HepG2 (cell line): ENCODE measurements around the gene PLXNB2. TPM values are rescaled to one million over a fixed set of nuclear protein-coding genes. Genes with fewer than 3 reads are reported as not detected.

ENCODE experiments used
- ATF5 ChIP-seq: sonication (generic); formaldehyde crosslinking; IDR thresholded peaks from 2 replicates; pipeline ENCODE4 v1.4.0; 2020; ENCODE audit warnings: mild to moderate bottlenecking, low read depth, missing genetic modification reagents
- BRD4 ChIP-seq: sonication (generic); formaldehyde crosslinking; IDR thresholded peaks from 2 replicates; pipeline ENCODE4 v1.4.0; 2020; ENCODE audit warnings: missing genetic modification reagents
- CBFB ChIP-seq: sonication (generic); formaldehyde crosslinking; IDR thresholded peaks from 2 replicates; pipeline ENCODE4 v1.4.0; 2020; ENCODE audit warnings: missing genetic modification reagents
- GATA4 ChIP-seq: sonication (generic); IDR thresholded peaks from 2 replicates; pipeline ENCODE4 v1.6.1; 2016; ENCODE audit warnings: antibody characterized with exemption, low read depth, borderline replicate concordance
- ISX ChIP-seq: sonication (generic); formaldehyde crosslinking; conservative IDR thresholded peaks from 2 replicates; pipeline ENCODE4 v1.5.0; 2020; ENCODE audit warnings: missing genetic modification reagents
- JARID2 ChIP-seq: sonication (generic); formaldehyde crosslinking; IDR thresholded peaks from 2 replicates; pipeline ENCODE4 v1.8.1; 2023; ENCODE audit warnings: missing genetic modification reagents, inconsistent platforms; ENCODE audit not compliant: insufficient replicate concordance
- MEIS2 ChIP-seq: sonication (generic); formaldehyde crosslinking; IDR thresholded peaks from 2 replicates; pipeline ENCODE4 v1.9.0; 2021; ENCODE audit warnings: mild to moderate bottlenecking, missing genetic modification reagents
- MLXIP ChIP-seq: sonication (generic); formaldehyde crosslinking; IDR thresholded peaks from 2 replicates; pipeline ENCODE4 v1.9.0; 2021; ENCODE audit warnings: missing genetic modification reagents, borderline replicate concordance
- PHF20 ChIP-seq: sonication (generic); formaldehyde crosslinking; IDR thresholded peaks from 2 replicates; pipeline ENCODE4 v1.5.0; 2020; ENCODE audit warnings: mild to moderate bottlenecking, missing genetic modification reagents
- ZBTB14 ChIP-seq: sonication (generic); formaldehyde crosslinking; IDR thresholded peaks from 2 replicates; pipeline ENCODE4 v1.4.0; 2020; ENCODE audit warnings: missing genetic modification reagents
- ZFAT ChIP-seq: sonication (generic); formaldehyde crosslinking; conservative IDR thresholded peaks from 2 replicates; pipeline ENCODE4 v1.8.1; 2023; ENCODE audit warnings: missing genetic modification reagents, inconsistent platforms
- ZNF205 ChIP-seq: IDR thresholded peaks from 2 replicates; pipeline ENCODE4 v1.6.1; 2018; ENCODE audit warnings: missing biosample characterization, missing genetic modification reagents
- ZNF234 ChIP-seq: sonication (generic); formaldehyde crosslinking; conservative IDR thresholded peaks from 2 replicates; pipeline ENCODE4 v1.5.1; 2020; ENCODE audit warnings: mild to moderate bottlenecking, missing genetic modification reagents
- ZNF3 ChIP-seq: IDR thresholded peaks from 2 replicates; pipeline ENCODE4 v1.7.0; 2017; ENCODE audit warnings: inconsistent platforms
- ZNF878 ChIP-seq: sonication (generic); formaldehyde crosslinking; IDR thresholded peaks from 2 replicates; pipeline ENCODE4 v1.8.1; 2023; ENCODE audit warnings: mild to moderate bottlenecking, missing genetic modification reagents, moderate library complexity
- polyA plus RNA-seq, 8 experiments: library from polyadenylated mRNA; depleted of rRNA in 3 of 8; stranded (reverse) in 7 of 8; unstranded in 1 of 8; fragments of >200 nt; fragmentation: Illumina TruSeq in 4 of 8; extraction: Trizol in 4 of 8; gene quantifications; 2 replicates each; pipeline versions ENCODE4 v1.2.1 to v1.2.3, GENCODE V29; 2011 to 2016; ENCODE audit warnings: low read depth in 4 of 8, missing spikeins in 1 of 8, mixed read lengths in 1 of 8; ENCODE audit not compliant: insufficient read depth in 1 of 8
- total RNA-seq, 5 experiments: library from RNA; depleted of rRNA; stranded (reverse); fragments of >200 nt; fragmentation: Illumina TruSeq; extraction: Trizol; gene quantifications; 2 replicates each; pipeline ENCODE4 v1.2.3, GENCODE V29; 2016; ENCODE audit warnings: low read depth in 1 of 5
- TF ChIP-seq, protein P1 (sequence below): sonication (generic); formaldehyde crosslinking; IDR thresholded peaks from 2 replicates; pipeline ENCODE4 v1.8.0; 2022; ENCODE audit warnings: low read depth, missing genetic modification reagents
- TF ChIP-seq, protein P2 (sequence below): IDR thresholded peaks from 2 replicates; pipeline ENCODE4 v1.6.1; 2012; ENCODE audit warnings: inconsistent platforms
- TF ChIP-seq, protein P3 (sequence below): sonication (generic); formaldehyde crosslinking; IDR thresholded peaks from 2 replicates; pipeline ENCODE4 v1.4.0; 2020; ENCODE audit warnings: mild to moderate bottlenecking, missing genetic modification reagents, borderline replicate concordance
- TF ChIP-seq, protein P4 (sequence below): sonication (generic); formaldehyde crosslinking; IDR thresholded peaks from 2 replicates; pipeline ENCODE4 v1.4.0; 2020; ENCODE audit warnings: missing genetic modification reagents, mild to moderate bottlenecking, borderline replicate concordance

Gene PLXNB2
- total and polyA plus RNA-seq, 2 of the 13 experiments (the other 11 are each of a cell fraction or from before 2014, with no cell fraction given) = 32.6 to 68.9 TPM

DNA sequence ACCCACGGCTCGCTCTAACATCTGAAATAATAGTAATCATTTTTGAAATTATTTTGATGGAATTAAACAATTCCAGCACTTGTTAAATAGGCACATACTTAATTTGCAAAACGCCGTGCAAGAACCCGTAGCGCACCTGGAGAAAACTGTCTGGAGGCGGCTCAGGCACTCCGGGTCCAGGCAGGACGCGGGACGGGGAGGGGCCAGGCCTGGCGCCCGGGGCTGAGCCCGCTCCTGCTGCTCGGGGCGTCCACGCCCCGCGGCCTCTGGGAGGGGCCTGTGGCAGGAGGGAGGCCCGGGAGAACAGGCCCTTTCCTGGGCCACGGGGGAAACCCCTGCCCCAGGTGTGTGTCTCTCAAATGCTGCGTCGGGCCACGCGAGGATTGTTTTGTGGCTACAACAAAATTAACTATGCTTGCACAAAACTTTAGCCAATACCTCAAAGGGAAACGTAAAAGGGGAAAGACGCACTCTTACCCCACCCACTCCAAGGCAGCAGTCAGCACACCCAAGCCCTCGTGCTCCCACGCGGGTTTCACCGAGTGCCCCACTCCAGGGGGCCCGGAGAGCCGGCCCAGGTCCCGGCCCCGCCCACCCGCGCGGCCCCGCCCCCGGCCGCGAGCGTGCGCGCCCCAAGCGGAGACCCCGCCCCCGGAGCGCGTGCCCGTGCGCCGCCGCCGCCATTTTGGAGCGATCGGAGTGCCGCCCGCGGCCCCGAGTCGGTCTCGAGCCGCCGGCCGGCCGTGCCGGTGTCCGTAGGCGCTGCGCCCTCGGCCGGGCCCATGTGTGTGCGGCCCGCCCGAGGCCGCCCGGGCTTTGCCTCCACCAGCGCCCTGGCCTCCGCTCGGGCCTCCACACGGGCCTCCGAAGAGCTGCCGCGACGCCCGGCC, 35.5 kb upstream of the PLXNB2 start, which contains the start of gene PPP6R2 (continued):
- peak; percentile 92 for TF ChIP-seq ZBTB14
- TF ChIP-seq BRD4 (CRISPR knock-in tag) = 0 out of 2 replicates have a peak, but pooled peaks have one; percentile 40
- no peak for TF ChIP-seq GATA4
- TF ChIP-seq, protein P1, sequence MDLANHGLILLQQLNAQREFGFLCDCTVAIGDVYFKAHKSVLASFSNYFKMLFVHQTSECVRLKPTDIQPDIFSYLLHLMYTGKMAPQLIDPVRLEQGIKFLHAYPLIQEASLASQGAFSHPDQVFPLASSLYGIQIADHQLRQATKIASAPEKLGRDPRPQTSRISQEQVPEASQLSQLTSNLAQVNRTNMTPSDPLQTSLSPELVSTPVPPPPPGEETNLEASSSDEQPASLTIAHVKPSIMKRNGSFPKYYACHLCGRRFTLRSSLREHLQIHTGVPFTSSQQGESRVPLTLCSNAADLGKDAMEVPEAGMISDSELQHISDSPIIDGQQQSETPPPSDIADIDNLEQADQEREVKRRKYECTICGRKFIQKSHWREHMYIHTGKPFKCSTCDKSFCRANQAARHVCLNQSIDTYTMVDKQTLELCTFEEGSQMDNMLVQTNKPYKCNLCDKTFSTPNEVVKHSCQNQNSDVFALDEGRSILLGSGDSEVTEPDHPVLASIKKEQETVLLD (CRISPR knock-in tag) = no peak; the same call in 1 of the 2 replicates
- no peak for TF ChIP-seq ISX (CRISPR knock-in tag)
- TF ChIP-seq CBFB (CRISPR knock-in tag) = no peak
- no peak for TF ChIP-seq ZNF205 (CRISPR knock-in tag)
- TF ChIP-seq MEIS2 (CRISPR knock-in tag) = 0 out of 2 replicates have a peak, but pooled peaks have one; percentile 48
- no peak for TF ChIP-seq MLXIP (CRISPR knock-in tag)
- TF ChIP-seq ZNF234 (CRISPR knock-in tag) = no peak
- TF ChIP-seq, protein P2, sequence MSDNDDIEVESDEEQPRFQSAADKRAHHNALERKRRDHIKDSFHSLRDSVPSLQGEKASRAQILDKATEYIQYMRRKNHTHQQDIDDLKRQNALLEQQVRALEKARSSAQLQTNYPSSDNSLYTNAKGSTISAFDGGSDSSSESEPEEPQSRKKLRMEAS = peak; percentile 75
- TF ChIP-seq JARID2 (CRISPR knock-in tag) = no peak
- no peak for TF ChIP-seq ATF5 (CRISPR knock-in tag)
- TF ChIP-seq ZNF3 (CRISPR knock-in tag) = no peak
- TF ChIP-seq, protein P3, sequence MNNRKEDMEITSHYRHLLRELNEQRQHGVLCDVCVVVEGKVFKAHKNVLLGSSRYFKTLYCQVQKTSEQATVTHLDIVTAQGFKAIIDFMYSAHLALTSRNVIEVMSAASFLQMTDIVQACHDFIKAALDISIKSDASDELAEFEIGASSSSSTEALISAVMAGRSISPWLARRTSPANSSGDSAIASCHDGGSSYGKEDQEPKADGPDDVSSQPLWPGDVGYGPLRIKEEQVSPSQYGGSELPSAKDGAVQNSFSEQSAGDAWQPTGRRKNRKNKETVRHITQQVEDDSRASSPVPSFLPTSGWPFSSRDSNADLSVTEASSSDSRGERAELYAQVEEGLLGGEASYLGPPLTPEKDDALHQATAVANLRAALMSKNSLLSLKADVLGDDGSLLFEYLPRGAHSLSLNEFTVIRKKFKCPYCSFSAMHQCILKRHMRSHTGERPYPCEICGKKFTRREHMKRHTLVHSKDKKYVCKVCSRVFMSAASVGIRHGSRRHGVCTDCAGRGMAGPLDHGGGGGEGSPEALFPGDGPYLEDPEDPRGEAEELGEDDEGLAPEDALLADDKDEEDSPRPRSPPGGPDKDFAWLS (CRISPR knock-in tag) = no peak
- no peak for TF ChIP-seq ZNF878 (CRISPR knock-in tag)
- TF ChIP-seq PHF20 (CRISPR knock-in tag) = no peak
- TF ChIP-seq ZFAT = no peak
- TF ChIP-seq, protein P4, sequence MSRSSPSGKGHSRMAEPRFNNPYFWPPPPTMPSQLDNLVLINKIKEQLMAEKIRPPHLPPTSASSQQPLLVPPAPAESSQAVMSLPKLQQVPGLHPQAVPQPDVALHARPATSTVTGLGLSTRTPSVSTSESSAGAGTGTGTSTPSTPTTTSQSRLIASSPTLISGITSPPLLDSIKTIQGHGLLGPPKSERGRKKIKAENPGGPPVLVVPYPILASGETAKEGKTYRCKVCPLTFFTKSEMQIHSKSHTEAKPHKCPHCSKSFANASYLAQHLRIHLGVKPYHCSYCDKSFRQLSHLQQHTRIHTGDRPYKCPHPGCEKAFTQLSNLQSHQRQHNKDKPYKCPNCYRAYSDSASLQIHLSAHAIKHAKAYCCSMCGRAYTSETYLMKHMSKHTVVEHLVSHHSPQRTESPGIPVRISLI (CRISPR knock-in tag) = no peak
